ENCODE measurements around the gene BTC.
"Not testable (repeated sequence)": the region's sequence is repeated elsewhere in the genome, so short reads cannot be mapped to it uniquely, and the experiment has no call there.

The BTC gene

GRCh38 chr4:74794382-74795010, at the start of gene BTC:
BTC (minus strand) TSS chr4:74794523; CDS start chr4:74794325, 198 bp downstream.
- in situ Hi-C loops (cut with HindIII; ENCODE audit: low sequenced_read_pairs), result no loop called here

GRCh38 chr4:74840936-74841509, 46.7 kb upstream of the BTC start:
- in situ Hi-C loops (cut with HindIII; ENCODE audit: low sequenced_read_pairs), result no loop called here

- in situ Hi-C loops (cut with HindIII; ENCODE audit: low sequenced_read_pairs), result no loop called here
Observed at GRCh38 chr4:74838746-74839370, 44.5 kb upstream of the BTC start.

GRCh38 chr4:74830928-74831327, 36.6 kb upstream of the BTC start:
- in situ Hi-C loops (cut with HindIII; ENCODE audit: low sequenced_read_pairs), result no loop called here

GRCh38 chr4:74823194-74823593, 28.9 kb upstream of the BTC start:
- in situ Hi-C loops (cut with HindIII; ENCODE audit: low sequenced_read_pairs), result no loop called here

GRCh38 chr4:74822603-74823002, 28.3 kb upstream of the BTC start:
- in situ Hi-C loops (cut with HindIII; ENCODE audit: low sequenced_read_pairs), result no loop called here

GRCh38 chr4:74821541-74821940, 27.2 kb upstream of the BTC start:
- in situ Hi-C loops (cut with HindIII; ENCODE audit: low sequenced_read_pairs), result no loop called here

- in situ Hi-C loops (cut with HindIII; ENCODE audit: low sequenced_read_pairs), result no loop called here
Observed at GRCh38 chr4:74814052-74814451, 19.7 kb upstream of the BTC start.

- in situ Hi-C loops (cut with HindIII; ENCODE audit: low sequenced_read_pairs), result not testable (repeated sequence)
Observed at GRCh38 chr4:74812056-74812455, 17.7 kb upstream of the BTC start.

GRCh38 chr4:74805601-74806000, 11.3 kb upstream of the BTC start:
- in situ Hi-C loops (cut with HindIII; ENCODE audit: low sequenced_read_pairs), result no loop called here

GRCh38 chr4:74800310-74800709, 6.0 kb upstream of the BTC start:
- in situ Hi-C loops (cut with HindIII; ENCODE audit: low sequenced_read_pairs), result no loop called here

- in situ Hi-C loops (cut with HindIII; ENCODE audit: low sequenced_read_pairs), result no loop called here
Observed at GRCh38 chr4:74796631-74797030, 2.3 kb upstream of the BTC start.

GRCh38 chr4:74793757-74794381, 454 bp downstream of the BTC start:
- in situ Hi-C loops (cut with HindIII; ENCODE audit: low sequenced_read_pairs), result no loop called here

- in situ Hi-C loops (cut with HindIII; ENCODE audit: low sequenced_read_pairs), result no loop called here
Observed at GRCh38 chr4:74790652-74791051, 3.7 kb downstream of the BTC start.

- in situ Hi-C loops (cut with HindIII; ENCODE audit: low sequenced_read_pairs), result no loop called here
Observed at GRCh38 chr4:74789518-74789917, 4.8 kb downstream of the BTC start.

- in situ Hi-C loops (cut with HindIII; ENCODE audit: low sequenced_read_pairs), result no loop called here
Observed at GRCh38 chr4:74777531-74777930, 16.8 kb downstream of the BTC start.

GRCh38 chr4:74772783-74773182, 21.5 kb downstream of the BTC start:
- in situ Hi-C loops (cut with HindIII; ENCODE audit: low sequenced_read_pairs), result no loop called here

- in situ Hi-C loops (cut with HindIII; ENCODE audit: low sequenced_read_pairs), result no loop called here
Observed at GRCh38 chr4:74772106-74772505, 22.2 kb downstream of the BTC start.

- in situ Hi-C loops (cut with HindIII; ENCODE audit: low sequenced_read_pairs), result no loop called here
Observed at GRCh38 chr4:74770226-74770910, 24.0 kb downstream of the BTC start.

GRCh38 chr4:74768857-74769525, 25.3 kb downstream of the BTC start:
- in situ Hi-C loops (cut with HindIII; ENCODE audit: low sequenced_read_pairs), result no loop called here

GRCh38 chr4:74764119-74764518, 30.2 kb downstream of the BTC start:
- in situ Hi-C loops (cut with HindIII; ENCODE audit: low sequenced_read_pairs), result no loop called here
